Measurements from ENCODE around the gene POLR2L.

Gene POLR2L

GRCh38 chr11:855330-855674 lies 13.0 kb upstream of the POLR2L start:
- no peak for DNase-seq (ENCODE audit: low read depth, low spot score)

- DNase-seq (ENCODE audit: low read depth, low spot score) = no peak
These were observed 12.4 kb upstream of the POLR2L start for GRCh38 chr11:854601-855329.

GRCh38 chr11:853682-854448 lies 11.5 kb upstream of the POLR2L start:
- no peak for DNase-seq (ENCODE audit: low read depth, low spot score)

GRCh38 chr11:852762-853161 lies 10.4 kb upstream of the POLR2L start:
- DNase-seq (ENCODE audit: low read depth, low spot score) = no peak

- no peak for DNase-seq (ENCODE audit: low read depth, low spot score)
These were observed 8.7 kb upstream of the POLR2L start for GRCh38 chr11:850775-851763.

GRCh38 chr11:849951-850774 lies 7.8 kb upstream of the POLR2L start:
- no peak for DNase-seq (ENCODE audit: low read depth, low spot score)

- no peak for DNase-seq (ENCODE audit: low read depth, low spot score)
These were observed 6.9 kb upstream of the POLR2L start for GRCh38 chr11:849104-849824.

GRCh38 chr11:848380-848931 lies 6.1 kb upstream of the POLR2L start:
- DNase-seq (ENCODE audit: low read depth, low spot score) = no peak

GRCh38 chr11:847876-848275 lies 5.5 kb upstream of the POLR2L start:
- DNase-seq (ENCODE audit: low read depth, low spot score) = no peak

GRCh38 chr11:846496-847098 lies 4.3 kb upstream of the POLR2L start:
- no peak for DNase-seq (ENCODE audit: low read depth, low spot score)

- no peak for DNase-seq (ENCODE audit: low read depth, low spot score)
These were observed 3.7 kb upstream of the POLR2L start for GRCh38 chr11:845872-846495.

- DNase-seq (ENCODE audit: low read depth, low spot score) = no peak
These were observed 2.6 kb upstream of the POLR2L start for GRCh38 chr11:844693-845644.

GRCh38 chr11:843818-844692 lies 1.7 kb upstream of the POLR2L start:
- DNase-seq (ENCODE audit: low read depth, low spot score) = no peak

- DNase-seq (ENCODE audit: low read depth, low spot score) = no peak
These were observed 881 bp upstream of the POLR2L start for GRCh38 chr11:843086-843734.

GRCh38 chr11:841981-842369 lies 354 bp downstream of the POLR2L start:
- DNase-seq (ENCODE audit: low read depth, low spot score) = no peak

GRCh38 chr11:839875-840617 lies 2.3 kb downstream of the POLR2L start:
- no peak for DNase-seq (ENCODE audit: low read depth, low spot score)
